GM18507 (cell line): Measurements from ENCODE around the gene GOLGA6L10.
"Not testable (repeated sequence)": the region's sequence is repeated elsewhere in the genome, so short reads cannot be mapped to it uniquely, and the experiment has no call there.

Source experiments
- DNase-seq: peaks from one replicate; pipeline ENCODE4 v3.0.0; 2011; ENCODE audit warnings: low read depth; ENCODE audit not compliant: insufficient read length; ENCODE audit errors: extremely low spot score
- FAIRE-seq: peaks from 2 replicates; lab custom pipeline; 2011; peaks lifted over from hg19 to GRCh38; lab: Jason Lieb, UNC

Gene GOLGA6L10

DNA sequence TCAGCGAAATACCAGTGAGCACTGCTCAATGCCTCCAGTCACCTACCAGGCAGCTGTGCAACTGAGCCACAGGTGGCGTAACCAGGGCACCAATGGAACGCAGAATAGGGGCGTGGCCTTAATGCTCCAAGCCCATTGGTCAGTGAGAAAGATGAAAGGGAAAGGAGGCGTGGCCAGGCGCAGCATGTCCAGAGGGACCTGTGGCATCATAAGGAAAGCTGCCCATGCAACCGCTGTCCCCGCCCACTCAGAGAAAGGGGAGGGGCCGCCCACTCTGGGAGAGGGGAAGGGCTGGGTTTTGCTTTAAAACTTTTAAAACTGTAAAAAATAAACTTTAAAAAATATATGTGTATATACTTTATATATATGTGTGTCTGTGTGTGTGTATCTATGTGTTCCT is at the start of gene GOLGA6L10:
Gene GOLGA6L10 (minus strand): TSS at position 101 of the 400 bp plus-strand sequence. CDS start 100 bp downstream, at position 1.
- not testable (repeated sequence) for FAIRE-seq, DNase-seq

DNA sequence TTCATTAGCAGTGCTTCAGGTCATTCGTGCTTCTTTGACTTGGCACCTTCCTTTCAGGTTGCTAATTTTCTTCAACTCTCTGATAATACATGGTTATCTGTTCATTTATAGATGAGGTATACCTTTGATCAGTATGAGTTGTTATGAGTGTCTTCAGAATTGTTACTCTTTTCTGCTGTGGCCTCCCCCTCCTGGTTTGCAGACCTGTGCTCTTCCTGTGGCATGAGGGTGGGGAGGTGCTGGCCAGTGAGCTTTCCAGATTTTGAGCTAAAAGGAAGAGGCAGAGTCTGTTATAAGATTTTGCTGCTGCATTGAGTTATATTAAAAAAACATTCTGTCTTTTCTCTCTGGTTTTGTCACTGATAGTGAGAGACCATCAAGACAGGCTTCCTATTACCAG is 49.5 kb upstream of the GOLGA6L10 start:
- DNase-seq (no peak), FAIRE-seq (no peak)

DNA sequence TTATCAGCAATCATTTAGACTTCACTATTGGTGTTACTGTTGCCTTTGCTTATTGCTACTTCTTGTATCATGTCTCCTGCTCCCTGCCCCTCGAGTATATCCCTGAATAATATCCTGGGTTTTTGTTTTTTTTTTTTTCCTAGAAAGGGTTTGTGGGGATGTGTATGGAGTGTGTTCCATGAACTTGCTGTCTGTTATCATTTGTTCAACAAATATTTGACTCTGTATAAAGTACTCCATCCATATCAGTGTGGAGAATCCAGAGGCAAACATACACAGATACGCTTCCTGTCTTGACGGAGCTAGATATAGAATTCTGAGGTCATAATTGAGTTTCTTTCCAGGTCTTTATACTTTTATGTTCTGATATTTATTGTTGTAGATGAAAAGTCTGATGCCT is 48.5 kb upstream of the GOLGA6L10 start:
- no peak for DNase-seq
- no peak for FAIRE-seq

GRCh38 chr15:82395788-82396187 is 46.5 kb upstream of the GOLGA6L10 start:
- not testable (repeated sequence) for FAIRE-seq, DNase-seq

- no peak for DNase-seq
- FAIRE-seq: no peak
These were observed 44.4 kb upstream of the GOLGA6L10 start for GRCh38 chr15:82393671-82394070.

GRCh38 chr15:82392077-82392476 is 42.8 kb upstream of the GOLGA6L10 start:
- DNase-seq, FAIRE-seq: not testable (repeated sequence)

- not testable (repeated sequence) for DNase-seq, FAIRE-seq
These were observed 40.9 kb upstream of the GOLGA6L10 start for GRCh38 chr15:82390152-82390551.

GRCh38 chr15:82387209-82387608 is 37.9 kb upstream of the GOLGA6L10 start:
- not testable (repeated sequence) for DNase-seq, FAIRE-seq

DNA sequence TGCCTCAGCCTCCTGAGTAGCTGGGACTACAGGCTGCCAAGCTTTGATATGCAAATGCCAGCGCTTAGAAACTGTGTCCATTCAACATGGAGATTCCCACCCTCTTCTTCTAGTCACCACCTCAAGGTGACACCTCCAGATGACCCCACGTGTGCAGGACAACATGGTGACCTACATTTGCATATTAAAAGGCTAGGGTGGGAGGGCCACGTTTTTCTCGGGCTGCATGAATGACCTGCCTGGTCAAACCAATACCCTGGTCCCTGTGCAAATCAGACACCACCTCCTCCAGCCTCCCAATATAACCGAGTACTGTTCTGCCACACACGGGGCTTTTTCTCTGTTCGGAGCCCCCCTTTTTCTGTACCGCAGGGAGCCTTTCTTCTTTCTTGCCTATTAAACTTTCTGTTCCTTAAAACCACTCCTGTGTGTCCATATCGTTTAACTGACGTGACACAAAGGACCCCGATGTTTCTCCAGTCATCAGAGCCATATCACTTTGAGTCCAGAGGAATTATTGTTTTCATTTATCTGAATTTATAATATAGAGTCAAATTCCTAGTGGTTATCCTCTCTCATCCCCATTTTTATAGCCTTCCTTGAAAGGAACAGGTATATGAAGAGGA is 32.2 kb upstream of the GOLGA6L10 start:
- not testable (repeated sequence) for DNase-seq, FAIRE-seq

- FAIRE-seq, DNase-seq: not testable (repeated sequence)
These were observed 30.3 kb upstream of the GOLGA6L10 start for GRCh38 chr15:82379552-82379951.

DNA sequence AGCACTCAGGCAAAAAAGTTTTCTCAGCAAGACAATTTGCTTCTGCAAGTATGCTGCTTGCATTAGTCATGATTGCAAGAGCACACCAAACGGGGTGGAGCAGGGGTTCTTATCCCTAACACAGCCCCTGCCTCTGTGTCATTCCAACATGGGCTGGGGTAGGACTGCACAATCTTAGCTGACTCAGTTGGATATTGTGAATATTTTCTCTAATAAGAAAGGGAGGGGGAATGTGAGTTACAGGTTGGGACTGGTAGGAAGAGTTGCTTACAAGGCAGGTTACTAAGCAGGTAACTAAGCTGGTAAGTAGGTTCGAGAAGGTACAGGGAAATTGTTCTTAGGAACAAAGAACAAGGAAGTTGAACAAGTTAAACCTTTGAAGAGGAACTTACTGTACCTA is 24.4 kb upstream of the GOLGA6L10 start:
- DNase-seq, FAIRE-seq: not testable (repeated sequence)

DNA sequence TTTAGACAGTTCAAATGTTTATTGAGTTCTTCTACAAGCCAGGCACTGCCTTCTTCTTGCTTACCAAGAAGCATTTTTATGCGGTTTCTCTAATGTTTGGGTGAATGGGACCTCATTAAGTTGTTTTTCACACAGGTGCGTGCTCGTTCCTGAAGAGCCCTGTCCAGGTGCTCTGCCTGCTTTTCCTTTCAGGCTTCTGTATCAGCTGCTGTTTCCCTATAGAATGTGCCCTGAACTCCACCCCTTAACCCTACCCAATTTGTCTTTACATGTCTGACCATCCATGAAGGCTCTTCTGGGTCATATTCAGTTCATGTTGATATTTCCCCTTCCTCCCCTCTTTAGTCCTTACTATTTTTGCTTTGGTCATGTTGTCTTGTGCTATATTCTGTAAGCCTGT is 22.4 kb upstream of the GOLGA6L10 start:
- FAIRE-seq (no peak), DNase-seq (no peak)

- DNase-seq, FAIRE-seq: not testable (repeated sequence)
These were observed 18.5 kb upstream of the GOLGA6L10 start for GRCh38 chr15:82367790-82368189.

- not testable (repeated sequence) for FAIRE-seq, DNase-seq
These were observed 16.5 kb upstream of the GOLGA6L10 start for GRCh38 chr15:82365692-82366323.

- not testable (repeated sequence) for DNase-seq, FAIRE-seq
These were observed 15.3 kb upstream of the GOLGA6L10 start for GRCh38 chr15:82364548-82364947.

GRCh38 chr15:82362790-82363189 is 13.5 kb upstream of the GOLGA6L10 start:
- not testable (repeated sequence) for FAIRE-seq, DNase-seq

- not testable (repeated sequence) for DNase-seq, FAIRE-seq
These were observed 11.3 kb upstream of the GOLGA6L10 start for GRCh38 chr15:82360618-82361017.

GRCh38 chr15:82355055-82355454 is 5.8 kb upstream of the GOLGA6L10 start:
- not testable (repeated sequence) for FAIRE-seq, DNase-seq

DNA sequence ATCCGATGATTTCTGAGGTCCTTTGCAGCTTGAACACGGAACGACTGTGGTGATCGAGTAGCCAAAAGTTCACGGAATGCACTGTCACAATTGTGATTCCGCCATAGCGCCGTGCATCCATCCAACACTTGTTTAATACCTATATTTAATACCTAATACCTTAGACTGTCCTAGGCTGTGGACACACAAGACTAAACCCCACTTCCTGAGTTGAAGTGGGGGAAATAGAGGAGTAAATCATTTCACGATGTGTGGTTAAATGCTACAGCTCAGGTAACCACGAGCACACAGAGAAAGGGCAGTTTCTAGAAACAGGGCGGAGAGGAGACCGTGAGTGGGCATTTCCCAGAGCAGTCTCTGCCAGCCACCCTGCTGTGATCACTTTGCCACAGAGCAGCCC is 5.3 kb upstream of the GOLGA6L10 start:
- not testable (repeated sequence) for FAIRE-seq, DNase-seq

- DNase-seq, FAIRE-seq: not testable (repeated sequence)
These were observed 1.6 kb downstream of the GOLGA6L10 start for GRCh38 chr15:82347645-82348044.

DNA sequence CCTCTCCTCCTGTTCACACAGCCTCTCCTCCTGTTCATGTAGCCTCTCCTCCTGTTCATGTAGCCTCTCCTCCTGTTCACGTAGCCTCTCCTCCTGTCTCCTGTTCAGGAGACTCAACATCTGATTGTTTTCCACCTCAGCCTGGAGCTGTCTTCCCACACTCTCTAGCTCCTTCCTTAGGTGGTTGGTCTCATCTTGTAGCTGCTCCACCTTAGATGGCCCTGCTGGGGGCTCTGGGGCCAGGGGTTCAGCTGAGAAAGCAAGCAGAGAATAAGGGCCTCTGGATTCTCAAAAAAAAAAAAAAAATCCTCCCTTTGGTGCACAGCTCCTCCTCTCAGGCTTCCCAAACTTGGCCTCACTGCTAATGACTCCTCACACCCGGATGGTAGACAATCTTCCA is 4.1 kb downstream of the GOLGA6L10 start:
- not testable (repeated sequence) for FAIRE-seq, DNase-seq
